ENCODE data around the gene BCHE. TPM values are rescaled to one million over a fixed set of nuclear protein-coding genes. Genes with fewer than 3 reads are reported as not detected.
"Not testable (repeated sequence)": the region's sequence is repeated elsewhere in the genome, so short reads cannot be mapped to it uniquely, and the experiment has no call there.

Gene BCHE
- total RNA-seq, 4 donors from 2014 or later, result 31.8 to 96.2 (median 49.3) TPM

GRCh38 chr3:165814380-165814779 is 22.8 kb downstream of the BCHE start:
- no peak for ATAC-seq
- Histone ChIP-seq H3K27me3 (no peaks in the 10 kb centered on the region), H3K4me3 (no peak overlapping the region), H3K9me3 (no peaks in the 10 kb centered on the region), H3K4me1 (peaks cover 0 to 6% (median 0%) of the 10 kb centered on the region in 3 donors), H3K27ac (peak overlapping the region in 1 of 4 donors; percentile 39), H3K36me3 (no peaks in the 10 kb centered on the region)
- WGBS, 2 donors (ENCODE audit: low coverage in 1 of 2), result 5 to 11% methylated on average over 1 of the region's 1 CpG
- TF ChIP-seq POLR2A (IDR thresholded peaks at IDR 0.05), result no peak
- TF ChIP-seq CTCF (IDR thresholded peaks at IDR 0.05), result no peak
- TF ChIP-seq EP300 (IDR thresholded peaks at IDR 0.05), result no peak
- TF ChIP-seq POLR2AphosphoS5 (IDR thresholded peaks at IDR 0.05), result no peak

- 97 to 100% methylated on average over 6 to 10 of the region's 15 CpGs for WGBS, 2 donors (ENCODE audit: low coverage in 1 of 2)
- Histone ChIP-seq H3K4me1 (peaks cover 0 to 15% (median 0%) of the 10 kb centered on the region in 3 donors), H3K27ac (peak overlapping the region in 1 of 4 donors; percentile 81)
- not testable (repeated sequence) for H3K36me3 ChIP-seq, ATAC-seq, H3K27me3 ChIP-seq, H3K9me3 ChIP-seq, H3K4me3 ChIP-seq
Observed at GRCh38 chr3:165807937-165808336, 29.3 kb downstream of the BCHE start.

GRCh38 chr3:165805946-165806561 is 31.2 kb downstream of the BCHE start:
- WGBS, 2 donors (ENCODE audit: low coverage in 1 of 2), result 24 to 37% methylated on average over 4 to 5 of the region's 5 CpGs
- ATAC-seq, result peak; percentile 79
- no peak for TF ChIP-seq EP300 (IDR thresholded peaks at IDR 0.05)
- TF ChIP-seq CTCF (IDR thresholded peaks at IDR 0.05), result peak in 1 of 4 experiments; percentile 1

GRCh38 chr3:165803471-165803870 is 33.8 kb downstream of the BCHE start:
- H3K36me3 ChIP-seq, result no peaks in the 10 kb centered on the region
- no peak for ATAC-seq
- 76 to 77% methylated on average over 1 of the region's 1 CpG for WGBS, 2 donors (ENCODE audit: low coverage in 1 of 2)
- no peak for TF ChIP-seq POLR2A (IDR thresholded peaks at IDR 0.05)
- no peak for TF ChIP-seq EP300 (IDR thresholded peaks at IDR 0.05)
- no peak for TF ChIP-seq CTCF (IDR thresholded peaks at IDR 0.05)
- TF ChIP-seq POLR2AphosphoS5 (IDR thresholded peaks at IDR 0.05), result no peak
- H3K27ac ChIP-seq, result no peak overlapping the region
- H3K27me3 ChIP-seq, result no peaks in the 10 kb centered on the region
- peaks cover 0 to 39% (median 6%) of the 10 kb centered on the region in 3 donors for H3K4me1 ChIP-seq
- H3K4me3 ChIP-seq, result no peak overlapping the region
- H3K9me3 ChIP-seq, result no peaks in the 10 kb centered on the region

More at GRCh38 chr3:165805946-165806561, 31.2 kb downstream of the BCHE start:
- H3K4me1 ChIP-seq, result peaks cover 0 to 20% (median 0%) of the 10 kb centered on the region in 3 donors
- no peaks in the 10 kb centered on the region for H3K9me3 ChIP-seq
- H3K36me3 ChIP-seq, result no peaks in the 10 kb centered on the region
- H3K27me3 ChIP-seq, result no peaks in the 10 kb centered on the region
- H3K27ac ChIP-seq, result peak overlapping the region; percentile 76 to 94 (median 80)
- H3K4me3 ChIP-seq, result peak overlapping the region; percentile 38 to 60

- no peaks in the 10 kb centered on the region for H3K27me3 ChIP-seq
- H3K4me1 ChIP-seq, result peaks cover 0 to 56% (median 6%) of the 10 kb centered on the region in 3 donors
- no peaks in the 10 kb centered on the region for H3K9me3 ChIP-seq
- H3K27ac ChIP-seq, result peak overlapping the region in 3 of 4 donors; percentile 9 to 49 (median 31)
- 40 to 45% methylated on average over 3 of the region's 3 CpGs for WGBS, 2 donors (ENCODE audit: low coverage in 1 of 2)
- ATAC-seq, result no peak
- no peak overlapping the region for H3K4me3 ChIP-seq
- no peaks in the 10 kb centered on the region for H3K36me3 ChIP-seq
- TF ChIP-seq EP300 (IDR thresholded peaks at IDR 0.05) (no peak), CTCF (IDR thresholded peaks at IDR 0.05) (no peak), POLR2AphosphoS5 (IDR thresholded peaks at IDR 0.05) (no peak), POLR2A (IDR thresholded peaks at IDR 0.05) (no peak)
Observed at GRCh38 chr3:165800970-165801369, 36.3 kb downstream of the BCHE start.
